ENCODE measurements around the gene PREX1. TPM values are rescaled to one million over a fixed set of nuclear protein-coding genes. Genes with fewer than 3 reads are reported as not detected.
"Not testable (repeated sequence)": the region's sequence is repeated elsewhere in the genome, so short reads cannot be mapped to it uniquely, and the experiment has no call there.

The PREX1 gene
- total and polyA plus RNA-seq, 2 donors, result 12.6 to 18.1 TPM

GRCh38 chr20:48852609-48853008 is 24.8 kb upstream of the PREX1 start:
- H3K4me1 ChIP-seq (ENCODE audit: insufficient read depth), result no peaks in the 10 kb centered on the region
- no peaks in the 10 kb centered on the region for H3K36me3 ChIP-seq (ENCODE audit: insufficient read depth)
- no peak for DNase-seq (ENCODE audit: extremely low spot score)
- no peak overlapping the region for H3K4me3 ChIP-seq (ENCODE audit: low read depth, low read length)
- no peak overlapping the region for H3K27ac ChIP-seq (ENCODE audit: low read depth)

DNA sequence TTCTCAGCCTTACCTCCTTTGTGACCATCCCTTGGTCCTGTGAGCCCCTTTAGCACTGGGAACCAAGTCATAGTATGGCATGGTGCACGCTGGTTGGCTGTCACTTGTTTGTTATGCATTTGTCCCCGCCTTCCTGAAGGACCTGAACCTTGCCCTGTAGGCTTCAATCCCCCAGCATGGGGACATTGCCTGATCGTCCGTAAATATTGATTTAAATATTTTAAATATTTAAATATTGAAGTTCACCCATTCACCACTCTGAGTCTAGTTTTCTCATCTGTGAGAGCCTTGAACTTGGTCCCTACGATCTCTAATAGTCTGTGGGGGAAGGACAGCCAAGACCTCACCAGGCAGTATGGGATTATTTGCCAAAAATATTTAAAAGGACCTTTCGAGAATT is 23.8 kb upstream of the PREX1 start:
- H3K36me3 ChIP-seq (ENCODE audit: insufficient read depth), result no peaks in the 10 kb centered on the region
- no peak overlapping the region for H3K4me3 ChIP-seq (ENCODE audit: low read depth, low read length)
- no peak for DNase-seq (ENCODE audit: extremely low spot score)
- H3K4me1 ChIP-seq (ENCODE audit: insufficient read depth), result no peaks in the 10 kb centered on the region
- 87% methylated on average over 6 of the region's 6 CpGs for WGBS
- no peak overlapping the region for H3K27ac ChIP-seq (ENCODE audit: low read depth)

GRCh38 chr20:48850977-48851299 is 23.1 kb upstream of the PREX1 start:
- no peak for DNase-seq (ENCODE audit: extremely low spot score)
- no peaks in the 10 kb centered on the region for H3K36me3 ChIP-seq (ENCODE audit: insufficient read depth)
- H3K4me1 ChIP-seq (ENCODE audit: insufficient read depth), result no peaks in the 10 kb centered on the region
- H3K27ac ChIP-seq (ENCODE audit: low read depth), result no peak overlapping the region
- no peak overlapping the region for H3K4me3 ChIP-seq (ENCODE audit: low read depth, low read length)
- WGBS, result 89% methylated on average over 6 of the region's 6 CpGs

DNA sequence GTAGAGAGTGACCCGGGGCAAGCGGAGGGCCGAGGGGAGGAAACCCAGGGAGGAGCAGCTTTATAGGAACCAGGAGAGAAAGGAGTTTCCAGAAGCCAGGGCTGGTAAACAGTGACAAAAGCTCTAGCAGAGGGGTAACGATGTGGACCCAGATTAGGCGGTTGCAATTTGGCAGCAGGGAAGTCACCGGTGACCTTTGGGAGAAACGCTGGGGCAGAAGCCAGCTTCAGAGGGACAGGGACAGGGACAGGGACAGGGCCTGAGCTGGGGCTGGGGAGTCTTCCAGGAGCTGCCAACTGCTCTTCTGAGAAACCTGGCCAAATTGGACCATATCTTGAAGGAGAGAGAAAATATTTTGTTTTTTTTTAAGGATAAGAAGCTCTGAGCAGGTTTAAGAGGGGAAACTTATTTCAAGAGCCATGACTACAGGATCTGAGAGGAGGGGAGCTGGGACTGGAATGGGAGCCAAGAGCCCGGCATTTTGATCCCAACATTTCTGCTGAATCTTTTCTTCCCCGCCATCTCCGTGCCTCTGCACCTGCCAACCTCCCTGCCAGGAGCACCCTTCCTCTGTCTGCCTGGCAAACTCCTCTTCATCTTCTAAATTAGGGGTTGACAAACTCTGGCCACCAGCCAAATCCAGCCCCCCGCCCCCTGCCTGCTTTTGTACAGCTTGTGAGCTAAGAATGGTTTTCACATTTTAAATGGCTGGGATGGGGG is 22.6 kb upstream of the PREX1 start:
- 57% methylated on average over 11 of the region's 11 CpGs for WGBS

DNA sequence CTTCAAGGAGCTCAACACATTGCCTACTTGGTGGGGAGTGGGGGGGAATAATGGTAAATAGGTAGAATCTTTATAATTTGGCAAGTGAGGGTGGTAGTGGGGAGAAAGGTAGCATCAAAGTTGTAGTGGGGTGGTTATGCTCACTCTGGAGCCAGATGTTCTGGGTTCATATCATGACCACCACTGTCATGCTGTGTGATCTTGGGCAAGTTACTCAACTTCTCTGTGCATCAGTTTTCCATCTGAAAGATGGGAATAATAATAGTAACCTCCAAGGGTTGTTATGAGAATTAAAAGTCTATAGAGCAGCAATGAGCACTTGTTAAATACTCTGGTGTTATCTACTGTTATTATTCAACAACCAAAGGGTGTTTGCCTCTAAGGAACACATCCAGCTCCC is 22.0 kb upstream of the PREX1 start:
- H3K27ac ChIP-seq (ENCODE audit: low read depth), result no peak overlapping the region
- H3K4me1 ChIP-seq (ENCODE audit: insufficient read depth), result no peaks in the 10 kb centered on the region
- H3K4me3 ChIP-seq (ENCODE audit: low read depth, low read length), result no peak overlapping the region
- DNase-seq (ENCODE audit: extremely low spot score), result no peak
- no peaks in the 10 kb centered on the region for H3K36me3 ChIP-seq (ENCODE audit: insufficient read depth)

More for the DNA sequence above, 22.6 kb upstream of the PREX1 start:
- Histone ChIP-seq H3K36me3 (ENCODE audit: insufficient read depth) (no peaks in the 10 kb centered on the region), H3K4me3 (ENCODE audit: low read depth, low read length) (no peak overlapping the region), H3K4me1 (ENCODE audit: insufficient read depth) (no peaks in the 10 kb centered on the region), H3K27ac (ENCODE audit: low read depth) (no peak overlapping the region)
- no peak for DNase-seq (ENCODE audit: extremely low spot score)

DNA sequence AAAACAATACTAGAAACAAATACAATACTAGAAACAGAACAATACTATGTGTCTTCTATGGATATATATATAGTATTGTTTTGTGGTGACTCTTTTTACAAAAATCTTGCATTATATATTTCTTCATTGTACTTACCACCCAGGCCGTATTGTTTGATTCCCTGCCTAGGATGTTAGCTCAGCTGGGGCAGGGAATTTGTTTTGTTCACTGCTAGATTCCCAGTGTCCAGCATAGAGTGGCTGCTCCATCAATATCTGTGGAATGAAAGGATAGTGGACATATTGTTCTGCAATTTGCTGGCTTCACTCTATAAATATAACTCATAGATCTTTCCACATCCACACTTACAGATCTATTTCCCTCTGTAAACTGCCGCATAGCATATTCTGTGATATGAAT is 21.5 kb upstream of the PREX1 start:
- 81% methylated on average over 2 of the region's 2 CpGs for WGBS
- DNase-seq (ENCODE audit: extremely low spot score), result no peak
- Histone ChIP-seq H3K4me3 (ENCODE audit: low read depth, low read length) (no peak overlapping the region), H3K27ac (ENCODE audit: low read depth) (no peak overlapping the region), H3K4me1 (ENCODE audit: insufficient read depth) (no peaks in the 10 kb centered on the region), H3K36me3 (ENCODE audit: insufficient read depth) (no peaks in the 10 kb centered on the region)

DNA sequence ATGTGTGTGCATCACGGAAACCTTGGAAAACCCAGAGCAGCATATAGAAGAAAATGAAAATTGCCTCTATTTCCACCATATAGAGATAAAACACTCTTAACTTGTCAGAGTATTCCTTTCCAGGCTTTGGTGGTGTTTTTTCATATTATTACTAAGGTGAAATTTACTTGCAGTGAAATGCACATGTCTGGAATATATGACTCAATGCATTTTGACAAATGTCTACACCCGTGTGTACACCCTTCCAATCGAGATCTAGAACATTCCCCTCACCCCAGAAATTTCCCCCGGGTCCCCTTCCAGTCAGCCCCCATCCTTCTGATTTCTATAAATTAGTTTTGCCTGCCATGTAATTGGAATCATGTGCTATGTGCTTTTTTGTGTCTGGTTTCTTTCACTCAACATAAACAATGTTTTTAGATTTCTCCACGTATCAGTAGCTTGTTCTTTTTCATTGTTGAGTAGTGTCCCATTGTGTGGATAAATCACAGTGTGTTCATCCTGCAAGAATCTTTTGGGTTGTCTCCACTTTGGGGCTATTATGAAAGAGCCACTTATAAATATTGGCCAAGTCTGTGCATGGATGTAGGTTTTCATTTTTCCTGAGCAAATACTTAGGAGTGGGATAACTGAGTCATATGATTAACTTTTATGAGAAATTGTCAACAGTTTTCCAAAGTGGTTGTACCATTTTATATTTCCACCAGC is 19.9 kb upstream of the PREX1 start:
- no peak for DNase-seq (ENCODE audit: extremely low spot score)
- Histone ChIP-seq H3K4me1 (ENCODE audit: insufficient read depth) (no peaks in the 10 kb centered on the region), H3K36me3 (ENCODE audit: insufficient read depth) (no peaks in the 10 kb centered on the region), H3K4me3 (ENCODE audit: low read depth, low read length) (no peak overlapping the region), H3K27ac (ENCODE audit: low read depth) (no peak overlapping the region)
- WGBS, result 73% methylated on average over 5 of the region's 5 CpGs

- no peak for DNase-seq (ENCODE audit: extremely low spot score)
- no peaks in the 10 kb centered on the region for H3K4me1 ChIP-seq (ENCODE audit: insufficient read depth)
- H3K36me3 ChIP-seq (ENCODE audit: insufficient read depth), result no peaks in the 10 kb centered on the region
- 38% methylated on average over 12 of the region's 12 CpGs for WGBS
- H3K27ac ChIP-seq (ENCODE audit: low read depth), result no peak overlapping the region
- no peak overlapping the region for H3K4me3 ChIP-seq (ENCODE audit: low read depth, low read length)
These were observed 19.0 kb upstream of the PREX1 start for GRCh38 chr20:48846516-48847492.

DNA sequence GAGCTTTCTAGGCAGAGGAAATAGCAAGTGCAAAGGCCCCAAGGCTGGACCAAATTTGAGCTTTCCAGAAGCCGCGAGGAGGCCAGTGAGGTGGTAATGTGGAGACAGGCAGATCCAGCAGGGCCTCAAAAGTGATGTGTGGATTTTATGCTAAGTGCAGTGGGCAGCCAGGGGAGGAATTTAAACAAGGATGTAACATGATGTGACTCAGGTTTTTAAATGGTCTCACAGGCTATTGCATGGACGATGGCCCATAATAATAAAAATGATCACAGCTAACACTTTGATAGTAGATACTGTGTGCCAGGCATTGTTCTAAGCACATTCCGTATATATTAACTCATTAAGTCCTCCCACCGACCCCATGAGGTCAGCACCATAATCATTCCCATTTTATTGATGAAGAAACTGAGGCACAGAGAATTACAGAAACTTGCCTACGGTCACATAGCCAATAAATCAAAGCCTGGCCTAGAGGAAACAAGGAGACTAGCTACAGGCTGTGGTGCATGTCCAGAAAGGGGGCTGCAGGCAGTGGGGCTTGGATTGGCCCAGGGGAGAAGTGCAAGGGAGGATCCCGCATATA is 18.0 kb upstream of the PREX1 start:
- 84% methylated on average over 7 of the region's 7 CpGs for WGBS
- H3K4me1 ChIP-seq (ENCODE audit: insufficient read depth), result no peaks in the 10 kb centered on the region
- no peaks in the 10 kb centered on the region for H3K36me3 ChIP-seq (ENCODE audit: insufficient read depth)
- H3K27ac ChIP-seq (ENCODE audit: low read depth), result no peak overlapping the region
- no peak overlapping the region for H3K4me3 ChIP-seq (ENCODE audit: low read depth, low read length)
- DNase-seq (ENCODE audit: extremely low spot score), result no peak

- DNase-seq (ENCODE audit: extremely low spot score), result no peak
- no peaks in the 10 kb centered on the region for H3K36me3 ChIP-seq (ENCODE audit: insufficient read depth)
- 51% methylated on average over 4 of the region's 4 CpGs for WGBS
- no peak overlapping the region for H3K4me3 ChIP-seq (ENCODE audit: low read depth, low read length)
- H3K4me1 ChIP-seq (ENCODE audit: insufficient read depth), result no peaks in the 10 kb centered on the region
- no peak overlapping the region for H3K27ac ChIP-seq (ENCODE audit: low read depth)
These were observed 17.2 kb upstream of the PREX1 start for GRCh38 chr20:48844996-48845395.

DNA sequence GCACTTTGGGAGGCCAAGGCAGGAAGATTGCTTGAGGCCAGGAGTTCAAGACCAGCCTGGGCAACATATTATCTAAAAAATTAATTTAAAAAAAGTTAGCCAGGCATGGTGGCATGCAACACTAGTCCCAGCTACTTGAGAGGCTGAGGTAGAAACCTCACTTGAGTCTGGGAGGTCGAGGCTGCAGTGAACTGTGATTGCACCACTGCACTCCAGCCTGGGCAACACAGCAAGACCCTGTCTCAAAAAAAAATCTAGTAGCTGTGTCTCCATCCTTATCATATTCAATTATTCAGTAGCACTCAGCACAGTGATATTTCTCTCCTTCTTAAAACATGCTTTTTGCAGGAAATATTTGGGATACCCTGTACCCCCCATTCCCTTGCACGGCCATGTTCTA is 16.1 kb upstream of the PREX1 start:
- 88% methylated on average over 2 of the region's 2 CpGs for WGBS
- not testable (repeated sequence) for H3K27ac ChIP-seq (ENCODE audit: low read depth); H3K36me3 ChIP-seq (ENCODE audit: insufficient read depth); DNase-seq (ENCODE audit: extremely low spot score); H3K4me1 ChIP-seq (ENCODE audit: insufficient read depth); H3K4me3 ChIP-seq (ENCODE audit: low read depth, low read length)

DNA sequence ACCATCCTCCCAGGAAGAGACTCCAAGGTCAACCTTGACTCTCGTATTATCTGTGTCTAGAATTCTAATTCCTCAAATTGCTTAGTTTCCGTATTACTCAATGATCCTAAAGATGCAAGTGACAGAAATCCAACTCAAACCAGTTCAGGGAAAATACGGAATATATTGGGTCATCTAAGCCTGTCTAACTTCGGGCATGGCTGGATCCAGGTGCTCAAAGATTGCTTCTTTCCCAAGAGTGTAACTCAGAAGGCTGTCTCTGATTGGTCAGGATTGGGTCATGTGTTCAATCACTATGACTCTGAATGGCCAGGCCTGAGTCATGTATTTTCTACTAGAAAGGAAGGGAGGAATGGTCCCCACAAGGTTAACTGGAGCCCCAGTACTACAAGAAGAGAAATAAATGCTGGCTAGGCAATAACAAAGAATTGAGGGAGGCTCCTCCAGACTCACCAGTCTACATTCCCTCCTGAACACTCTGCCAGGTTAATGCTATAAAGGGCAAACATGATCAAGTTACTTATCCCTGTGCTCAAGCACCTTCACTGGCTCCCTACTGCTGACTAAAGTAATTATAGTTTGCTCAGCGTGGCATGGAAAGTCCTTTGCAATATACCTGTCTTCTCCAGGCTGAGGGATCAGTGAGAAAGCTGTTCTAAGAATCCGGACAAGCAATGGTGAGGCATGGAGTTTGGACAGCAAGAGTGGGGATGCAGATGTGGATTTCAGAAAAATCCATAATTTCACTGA is 15.4 kb upstream of the PREX1 start:
- 83% methylated on average over 6 of the region's 6 CpGs for whole genome bisulfite sequencing

More for the DNA sequence above, 15.4 kb upstream of the PREX1 start:
- Histone ChIP-seq H3K4me3 (ENCODE audit: low read depth, low read length) (no peak overlapping the region), H3K4me1 (ENCODE audit: insufficient read depth) (no peaks in the 10 kb centered on the region), H3K36me3 (ENCODE audit: insufficient read depth) (no peaks in the 10 kb centered on the region), H3K27ac (ENCODE audit: low read depth) (no peak overlapping the region)
- DNase-seq (ENCODE audit: extremely low spot score), result no peak
